ENCODE data around the gene ARV1.
A peak's percentile ranks its signal among the peaks of the same experiment; 100 is the strongest.
"Not testable (repeated sequence)": the region's sequence is repeated elsewhere in the genome, so short reads cannot be mapped to it uniquely, and the experiment has no call there.

The ARV1 gene

GRCh38 chr1:231045286-231045685 lies 66.4 kb downstream of the ARV1 start:
- DNase-seq: no peak

DNA sequence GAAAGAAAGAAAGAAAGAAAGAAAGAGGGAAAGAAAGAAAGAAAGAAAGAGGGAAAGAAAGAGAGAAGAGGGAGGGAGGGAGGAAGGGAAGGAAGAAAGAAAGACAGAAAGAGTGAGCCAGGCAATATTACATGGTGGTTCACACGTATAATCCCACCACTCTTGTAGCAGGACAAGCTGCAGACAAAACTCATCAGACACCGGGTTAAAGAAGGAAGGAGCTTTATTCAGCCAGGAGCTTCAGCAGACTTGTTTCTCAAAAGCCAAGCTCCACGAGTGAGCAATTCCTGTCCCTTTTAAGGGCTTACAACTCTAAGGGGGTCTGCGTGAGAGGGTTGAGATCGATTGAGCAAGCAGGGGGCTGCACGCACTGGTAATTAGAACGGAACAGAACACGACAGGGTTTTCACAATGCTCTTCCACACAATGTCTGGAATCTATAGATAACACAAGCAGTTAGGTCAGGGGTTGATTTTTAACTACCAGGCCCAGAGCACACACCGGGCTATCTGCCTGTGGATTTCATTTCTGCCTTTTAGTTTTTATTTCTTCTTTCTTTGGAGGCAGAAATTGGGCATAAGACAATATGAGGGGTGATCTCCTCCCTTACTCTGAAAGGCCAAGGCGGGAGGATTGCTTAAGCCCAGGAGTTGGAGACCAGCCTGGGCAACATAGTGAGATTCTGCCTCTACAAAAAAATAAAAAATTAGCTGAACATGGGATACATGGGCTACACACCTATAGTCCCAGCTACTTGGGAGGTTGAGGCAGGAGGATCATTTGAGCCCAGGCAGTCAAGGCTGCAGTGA lies 67.2 kb downstream of the ARV1 start:
- DNase-seq: not testable (repeated sequence)

- DNase-seq: no peak
Observed at GRCh38 chr1:231046730-231047395, 68.0 kb downstream of the ARV1 start.

- DNase-seq: not testable (repeated sequence)
Observed at GRCh38 chr1:231047529-231047928, 68.6 kb downstream of the ARV1 start.

DNA sequence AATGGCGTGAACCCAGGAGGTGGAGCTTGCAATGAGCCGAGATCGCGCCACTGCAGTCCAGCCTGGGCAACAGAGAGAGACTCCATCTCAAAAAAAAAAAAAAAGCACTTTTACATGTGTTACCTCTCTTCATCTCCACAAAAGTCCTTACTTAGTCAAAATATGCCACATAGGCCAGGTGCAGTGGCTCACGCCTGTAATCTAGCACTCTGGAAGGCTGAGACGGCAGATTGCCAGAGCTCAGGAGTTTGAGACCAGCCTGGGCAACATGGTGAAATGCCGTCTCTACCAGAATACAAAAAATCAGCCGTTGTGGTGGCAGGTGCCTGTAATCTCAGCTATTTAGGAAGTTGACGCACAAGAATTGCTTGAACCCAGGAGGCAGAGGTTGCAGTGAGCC lies 69.5 kb downstream of the ARV1 start:
- DNase-seq: not testable (repeated sequence)

DNA sequence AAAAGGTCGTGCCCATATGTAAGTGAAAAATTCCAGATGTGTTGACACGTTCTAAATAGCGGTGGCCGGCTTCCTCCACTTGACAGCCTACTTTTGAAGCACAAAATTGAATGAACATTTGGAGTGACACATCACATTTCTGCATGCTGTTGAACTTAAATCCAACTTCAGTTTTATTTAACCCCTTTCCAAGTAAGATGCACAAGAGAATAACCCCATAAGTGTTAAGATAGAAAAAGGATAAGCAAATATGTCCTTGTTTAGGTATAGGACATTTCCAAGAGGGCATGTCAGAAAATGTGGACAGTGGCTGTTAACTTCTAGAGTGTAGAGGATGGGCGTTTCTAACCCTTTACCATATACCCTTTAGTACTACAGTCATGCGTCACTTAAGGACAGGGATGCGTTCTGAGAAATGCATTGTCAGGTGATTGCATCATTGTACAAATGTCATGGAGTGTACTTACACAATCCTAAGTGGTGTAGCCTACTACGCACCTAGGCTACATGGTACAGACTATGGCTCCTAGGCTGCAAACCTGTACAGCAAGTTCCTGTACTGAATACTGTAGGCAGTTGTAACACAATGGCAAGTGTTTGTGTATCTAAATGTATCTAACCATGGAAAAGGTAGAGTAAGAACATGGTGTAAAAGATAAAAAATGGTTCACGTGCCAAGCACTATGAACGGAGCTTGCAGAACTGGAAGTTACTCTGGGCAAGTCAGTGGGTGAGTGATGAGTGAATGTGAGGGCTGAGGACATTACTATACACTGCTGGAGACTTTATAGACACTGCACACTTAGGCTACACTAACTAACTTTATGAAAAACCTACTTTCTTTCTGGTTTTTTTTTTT lies 70.5 kb downstream of the ARV1 start:
- DNase-seq: peak; percentile 11
